ENCODE measurements around the gene ZNF175. TPM values are rescaled to one million over a fixed set of nuclear protein-coding genes. Genes with fewer than 3 reads are reported as not detected.
A peak's percentile ranks its signal among the peaks of the same experiment; 100 is the strongest.

The ZNF175 gene
- total and polyA plus RNA-seq, 8 donors, result 9.4 to 22.1 (median 17.4) TPM

DNA sequence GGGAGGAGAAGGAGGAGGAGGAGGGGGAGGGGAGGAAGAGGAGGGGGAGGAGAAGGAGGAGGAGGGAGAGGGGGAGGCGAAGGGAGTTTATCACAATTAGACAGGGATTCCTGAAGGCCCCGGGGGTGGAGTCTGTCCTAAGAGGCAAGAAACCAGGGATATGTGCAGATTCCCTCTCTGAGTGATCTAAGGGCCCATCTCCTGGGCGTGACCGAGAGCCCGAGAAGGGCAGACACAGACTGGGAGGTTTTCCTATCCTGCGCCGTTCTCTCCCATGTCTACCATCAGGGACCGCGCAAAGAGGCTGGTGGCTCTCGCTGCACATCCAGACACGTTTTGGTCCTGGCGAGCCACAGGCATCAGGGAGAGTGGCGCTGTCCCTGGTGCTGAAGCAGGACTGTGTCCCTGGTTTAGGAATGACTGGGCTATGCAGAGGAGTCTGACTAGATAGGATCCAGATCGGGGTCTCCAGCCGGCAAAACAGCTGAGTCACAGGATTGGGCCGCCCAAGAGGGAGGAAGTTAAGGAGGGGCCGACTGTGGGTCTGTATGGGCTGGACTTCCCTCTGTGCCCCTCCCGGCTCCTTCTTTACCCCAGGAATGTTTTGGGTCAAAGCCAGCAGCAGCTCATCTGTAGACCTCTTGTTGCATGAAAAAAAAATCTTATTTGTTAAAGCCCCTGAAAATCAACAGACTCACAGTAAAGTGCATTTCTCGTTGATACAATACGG is 17.9 kb upstream of the ZNF175 start:
- Histone ChIP-seq H3K4me1 (no peaks in the 10 kb centered on the region), H3K4me3 (no peak overlapping the region), H3K9me3 (no peaks in the 10 kb centered on the region), H3K36me3 (no peaks in the 10 kb centered on the region), H3K27me3 (peaks cover 0 to 62% of the 10 kb centered on the region in 2 donors), H3K27ac (no peak overlapping the region)
- intact Hi-C loops (cut with DNase I), result no loop called here
- ATAC-seq, result peak; percentile 86
- peak; percentile 69 to 83 (median 77) for DNase-seq
- TF ChIP-seq CTCF (IDR thresholded peaks at IDR 0.05), result no peak

DNA sequence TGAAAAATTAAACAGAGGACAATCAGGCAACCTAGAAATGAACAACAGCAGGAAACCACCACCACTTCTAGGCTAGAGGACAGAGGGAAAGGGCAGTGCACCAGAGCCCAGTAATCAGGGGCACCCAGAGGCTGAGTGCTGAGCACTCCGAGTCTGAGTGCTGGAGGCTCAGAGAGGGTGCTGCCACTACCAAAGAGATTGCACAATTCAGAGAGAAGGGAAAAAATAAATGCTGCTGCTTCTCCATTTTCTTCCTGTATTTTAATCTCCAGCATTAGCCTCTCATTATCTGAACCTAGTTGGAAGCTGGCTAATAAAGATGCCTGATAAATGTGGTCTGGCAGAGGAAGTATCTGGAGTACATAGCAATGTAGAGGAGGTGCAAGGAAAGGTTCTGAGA is 11.8 kb upstream of the ZNF175 start:
- no peak overlapping the region for H3K4me3 ChIP-seq
- H3K9me3 ChIP-seq, result no peaks in the 10 kb centered on the region
- no peaks in the 10 kb centered on the region for H3K36me3 ChIP-seq
- DNase-seq, result no peak
- intact Hi-C loops (cut with DNase I), result no loop called here
- no peak for ATAC-seq
- H3K4me1 ChIP-seq, result no peaks in the 10 kb centered on the region
- no peak for TF ChIP-seq CTCF (IDR thresholded peaks at IDR 0.05)
- H3K27me3 ChIP-seq, result peaks cover 0 to 67% of the 10 kb centered on the region in 2 donors
- H3K27ac ChIP-seq, result no peak overlapping the region

DNA sequence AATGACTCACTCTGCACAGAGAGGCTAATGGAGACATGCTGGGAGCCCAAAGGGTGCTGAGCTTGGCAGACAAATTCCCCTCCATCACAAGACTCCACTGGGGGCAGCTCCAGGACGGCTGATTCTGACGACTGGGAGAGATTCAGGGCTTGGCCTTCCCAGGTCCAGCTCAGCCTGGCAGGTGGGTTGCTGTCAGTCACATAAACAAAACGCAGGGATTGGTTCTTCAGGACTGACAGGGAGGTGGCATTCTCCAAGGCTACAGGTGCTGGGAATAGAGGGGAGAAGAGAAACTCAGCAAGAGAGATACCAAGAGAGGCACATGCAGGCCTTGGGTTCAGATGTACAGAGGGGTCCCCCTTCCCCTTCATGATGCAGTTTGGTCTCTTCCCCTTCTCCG is 10.7 kb upstream of the ZNF175 start:
- Histone ChIP-seq H3K27me3 (peaks cover 0 to 78% of the 10 kb centered on the region in 2 donors), H3K36me3 (no peaks in the 10 kb centered on the region), H3K4me1 (no peaks in the 10 kb centered on the region), H3K27ac (no peak overlapping the region), H3K9me3 (no peaks in the 10 kb centered on the region), H3K4me3 (no peak overlapping the region)
- TF ChIP-seq CTCF (IDR thresholded peaks at IDR 0.05), result no peak
- DNase-seq, result no peak
- intact Hi-C loops (cut with DNase I), result no loop called here
- ATAC-seq, result no peak

DNA sequence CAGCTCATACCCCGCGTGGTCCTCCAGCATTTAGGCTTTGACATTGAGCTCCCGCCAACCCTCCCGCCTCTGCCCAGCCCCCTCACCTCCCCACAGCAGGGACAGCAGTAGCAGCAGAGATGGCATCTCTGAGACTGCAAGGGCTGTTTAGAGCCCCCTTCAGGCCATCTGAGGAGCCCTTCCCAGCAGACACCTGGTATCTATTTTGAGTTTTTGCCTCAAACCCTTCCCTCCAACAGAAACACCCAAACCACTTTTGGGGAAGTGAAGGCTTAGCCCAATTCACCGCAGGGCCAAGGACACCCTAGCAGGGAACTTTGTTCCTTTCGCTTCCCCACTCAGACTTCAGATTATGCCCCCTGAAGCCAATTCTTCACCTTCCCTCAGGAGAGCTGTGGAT is 6.3 kb upstream of the ZNF175 start:
- no peaks in the 10 kb centered on the region for H3K4me1 ChIP-seq
- H3K9me3 ChIP-seq, result no peaks in the 10 kb centered on the region
- no peaks in the 10 kb centered on the region for H3K36me3 ChIP-seq
- no peak overlapping the region for H3K4me3 ChIP-seq
- H3K27me3 ChIP-seq, result peaks cover 0 to 81% of the 10 kb centered on the region in 2 donors
- no peak for DNase-seq
- no peak overlapping the region for H3K27ac ChIP-seq
- ATAC-seq, result no peak
- TF ChIP-seq CTCF (IDR thresholded peaks at IDR 0.05), result no peak
- intact Hi-C loops (cut with DNase I), result no loop called here

GRCh38 chr19:51565583-51565982 is 5.5 kb upstream of the ZNF175 start:
- no peak for ATAC-seq

More at GRCh38 chr19:51565583-51565982, 5.5 kb upstream of the ZNF175 start:
- intact Hi-C loops (cut with DNase I), result no loop called here
- Histone ChIP-seq H3K27me3 (peaks cover 0 to 76% of the 10 kb centered on the region in 2 donors), H3K27ac (no peak overlapping the region), H3K9me3 (no peaks in the 10 kb centered on the region), H3K4me3 (no peak overlapping the region), H3K4me1 (no peaks in the 10 kb centered on the region), H3K36me3 (no peaks in the 10 kb centered on the region)
- TF ChIP-seq CTCF (IDR thresholded peaks at IDR 0.05), result no peak
- DNase-seq, result no peak

Measured in left lung (tissue), 10 donors.